ENCODE results near the gene CAPN11.

Gene CAPN11

DNA sequence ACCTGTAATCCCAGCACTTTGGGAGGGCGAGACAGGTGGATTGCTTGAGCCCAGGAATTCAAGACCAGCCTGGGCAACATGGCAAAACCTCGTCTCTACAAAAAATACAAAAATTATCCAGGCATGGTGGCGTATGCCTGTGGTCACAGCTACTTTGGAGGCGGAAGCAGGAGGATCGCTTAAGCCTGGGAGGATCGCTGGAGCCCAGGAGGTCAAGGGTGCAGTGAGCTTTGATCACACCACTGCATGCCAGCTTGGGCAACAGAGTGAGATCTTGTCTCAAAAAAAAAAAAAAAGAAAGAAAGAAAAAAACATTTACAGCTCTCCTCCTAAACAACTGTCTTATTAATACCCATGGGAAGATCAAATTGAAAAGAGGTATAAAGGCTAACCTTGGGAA, 49.3 kb downstream of the CAPN11 start:
- DNase-seq (ENCODE audit: low spot score): no peak

GRCh38 chr6:44211284-44211683, 52.7 kb downstream of the CAPN11 start:
- DNase-seq (ENCODE audit: low spot score): no peak

- DNase-seq (ENCODE audit: low spot score): no peak
Measured at GRCh38 chr6:44214307-44214706, 55.7 kb downstream of the CAPN11 start.

DNA sequence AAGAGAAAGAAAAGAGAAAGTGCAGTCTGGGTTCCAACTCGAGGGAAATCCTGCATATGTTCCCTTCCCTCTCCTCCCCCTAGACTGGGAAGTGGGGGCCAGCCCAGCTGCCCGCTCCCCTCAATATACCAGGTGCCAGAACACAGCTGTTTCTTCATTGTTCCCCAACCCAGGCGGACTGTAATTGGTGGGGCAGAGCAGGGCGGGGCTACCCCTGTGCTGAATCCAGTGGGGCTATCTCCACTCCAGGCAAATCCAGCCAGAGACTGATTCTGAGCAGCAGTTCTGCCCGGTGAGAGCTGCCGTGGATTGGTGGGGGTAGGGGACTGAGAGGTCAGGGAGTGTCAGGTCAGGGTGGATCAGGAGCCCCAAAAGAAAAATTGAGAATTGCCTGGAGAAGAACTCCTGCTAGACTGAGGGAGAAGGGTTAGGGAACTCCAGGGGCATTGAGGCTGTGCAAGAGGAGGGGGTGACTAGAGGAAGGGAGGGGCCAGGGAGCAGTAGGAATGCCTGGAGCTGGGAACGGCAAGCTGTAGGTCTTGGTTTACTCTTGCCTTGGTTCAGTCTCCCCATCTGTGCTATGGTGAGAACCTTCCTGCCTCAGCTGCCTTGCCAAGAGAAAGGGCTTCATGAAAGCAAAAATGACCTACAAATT, 58.2 kb downstream of the CAPN11 start, which contains the start of gene MYMX:
MYMX (plus strand) TSS at position 250 of the 655 bp plus-strand sequence. CDS start 546 bp downstream, outside the sequence.
- DNase-seq (ENCODE audit: low spot score): no peak

- peak; percentile 54 for DNase-seq (ENCODE audit: low spot score)
Measured at GRCh38 chr6:44217332-44218143, 58.9 kb downstream of the CAPN11 start.

DNA sequence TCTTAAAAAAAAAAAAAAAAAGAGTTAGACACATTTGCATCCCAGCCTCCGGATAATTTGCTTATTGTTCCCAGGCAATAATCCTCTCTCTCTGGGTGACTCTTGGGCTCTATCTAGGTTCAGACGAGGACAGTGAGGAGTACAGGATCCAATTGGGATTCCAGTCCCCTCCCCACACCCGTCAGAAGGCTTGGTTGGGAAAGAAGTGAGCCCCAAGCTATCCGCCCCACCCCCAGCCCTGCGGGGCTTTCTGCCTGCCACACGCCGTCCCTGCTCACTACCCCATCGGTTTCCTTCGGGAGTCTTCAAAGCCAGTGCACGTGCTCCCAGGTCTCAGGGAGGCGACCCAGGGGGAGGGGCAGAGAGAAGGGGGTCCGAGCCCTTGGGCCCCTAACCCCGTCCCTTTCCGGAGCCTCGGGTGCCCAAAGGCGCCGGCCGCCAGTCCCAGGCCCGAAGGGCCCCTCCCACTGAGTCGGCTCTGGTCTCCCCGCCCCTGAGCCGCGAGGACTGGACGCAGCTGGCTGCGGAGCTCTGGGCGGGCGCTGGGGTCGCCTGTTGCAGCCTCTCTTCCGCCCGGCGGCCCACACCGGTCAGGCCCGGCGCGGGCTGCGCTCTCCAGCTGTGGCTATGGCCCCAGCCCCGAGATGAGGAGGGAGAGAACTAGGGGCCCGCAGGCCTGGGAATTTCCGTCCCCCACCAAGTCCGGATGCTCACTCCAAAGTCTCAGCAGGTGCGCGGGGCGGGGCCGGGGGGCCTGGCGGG, 60.6 kb downstream of the CAPN11 start:
- peak; percentile 79 for DNase-seq (ENCODE audit: low spot score)

DNA sequence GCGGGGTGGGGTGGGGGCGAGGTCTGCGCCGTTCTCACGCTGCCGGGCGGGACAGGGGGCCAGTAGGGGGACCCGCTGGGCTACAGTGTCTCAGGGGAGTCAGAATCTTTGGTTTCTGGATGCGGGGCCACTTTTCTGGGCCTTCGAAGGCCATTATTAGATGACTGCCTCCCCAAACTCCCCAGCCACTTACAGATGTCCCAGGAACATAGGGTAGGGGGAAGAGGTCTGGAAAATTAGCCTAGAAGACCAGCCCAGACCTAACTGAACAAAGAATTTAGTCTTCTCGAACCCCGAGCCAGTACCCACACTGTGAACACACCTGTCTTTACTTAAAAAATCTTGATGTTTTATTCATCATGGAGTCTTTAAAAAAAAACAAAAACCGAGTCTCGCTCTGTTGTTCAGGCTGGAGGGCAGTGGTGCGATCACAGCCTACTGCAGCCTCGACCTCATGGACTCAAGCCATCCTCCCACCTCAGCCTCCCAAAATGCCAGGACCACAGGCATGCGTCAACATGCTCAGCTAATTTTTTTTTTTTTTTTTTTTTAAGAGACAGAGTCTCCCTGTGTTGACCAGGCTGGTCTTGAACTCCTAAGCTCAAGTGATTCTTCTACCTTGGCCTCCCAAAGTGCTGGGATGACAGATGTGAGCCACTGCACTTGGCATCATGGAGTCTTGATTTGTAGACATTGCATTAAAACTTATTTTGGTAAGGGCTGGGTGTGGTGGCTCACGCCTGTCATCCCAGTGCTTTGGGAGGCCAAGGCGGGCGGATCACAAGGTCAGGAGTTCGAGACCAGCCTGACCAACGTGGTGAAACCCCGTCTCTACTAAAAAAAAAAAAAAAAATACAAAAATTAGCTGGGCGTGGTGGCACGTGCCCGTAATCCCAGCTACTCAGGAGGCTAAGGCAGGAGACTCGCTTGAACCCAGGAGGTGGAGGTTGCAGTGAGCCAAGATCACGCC, 61.5 kb downstream of the CAPN11 start:
- DNase-seq (ENCODE audit: low spot score): no peak

DNA sequence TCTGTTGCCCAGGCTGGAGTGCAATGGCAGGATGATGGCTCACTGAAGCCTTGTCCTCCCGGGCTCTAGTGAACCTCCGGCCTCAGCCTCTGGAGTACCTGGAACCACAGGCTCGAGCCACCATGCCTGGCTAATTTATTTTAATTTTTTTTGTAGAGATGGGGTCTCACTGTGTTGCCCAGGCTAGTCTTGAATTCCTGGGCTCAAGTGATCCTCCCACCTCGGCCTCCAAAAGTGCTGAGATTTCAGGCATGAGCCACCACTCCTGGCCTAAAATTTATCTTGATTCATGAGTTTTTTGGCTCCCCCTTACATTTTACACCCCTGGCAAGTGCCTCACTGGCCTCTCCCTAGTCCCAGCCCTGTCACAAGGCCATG, 62.3 kb downstream of the CAPN11 start:
- no peak for DNase-seq (ENCODE audit: low spot score)

DNA sequence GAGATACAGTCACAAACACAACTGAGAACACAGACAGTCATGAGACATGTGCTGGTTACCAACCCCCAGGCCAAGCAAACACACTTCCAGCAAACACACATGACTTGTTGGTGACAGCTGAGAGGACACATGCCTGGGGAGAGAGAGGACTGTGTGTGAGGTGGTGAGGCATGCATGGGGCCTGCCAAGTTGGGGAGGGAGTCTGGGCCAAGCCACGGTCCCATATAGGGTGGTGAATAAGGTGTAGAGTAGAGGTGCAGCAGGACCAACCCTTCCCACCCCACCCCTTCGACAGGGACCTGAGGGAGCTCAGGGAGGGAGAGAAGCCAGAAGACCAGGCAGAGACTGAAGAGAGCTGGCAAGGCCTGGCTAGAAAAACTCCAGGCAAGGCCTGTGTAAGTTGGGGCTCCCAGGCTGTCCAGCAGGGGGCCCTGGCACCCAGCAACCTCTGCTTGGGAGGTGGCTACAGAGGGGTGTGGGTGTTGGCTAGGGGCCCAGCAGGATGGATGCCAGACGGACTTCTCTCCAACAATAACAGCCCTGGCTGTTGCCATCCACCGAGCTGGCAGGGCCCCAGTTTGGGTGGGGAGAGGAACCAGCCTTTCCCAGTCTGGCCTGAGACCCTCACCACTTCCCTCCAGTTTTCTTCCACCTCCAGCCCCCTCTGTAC, 62.8 kb downstream of the CAPN11 start:
- peak; percentile 81 for DNase-seq (ENCODE audit: low spot score)

GRCh38 chr6:44221961-44222335, 63.3 kb downstream of the CAPN11 start:
- DNase-seq (ENCODE audit: low spot score): no peak

- DNase-seq (ENCODE audit: low spot score): no peak
Measured at GRCh38 chr6:44222486-44223318, 64.1 kb downstream of the CAPN11 start.

DNA sequence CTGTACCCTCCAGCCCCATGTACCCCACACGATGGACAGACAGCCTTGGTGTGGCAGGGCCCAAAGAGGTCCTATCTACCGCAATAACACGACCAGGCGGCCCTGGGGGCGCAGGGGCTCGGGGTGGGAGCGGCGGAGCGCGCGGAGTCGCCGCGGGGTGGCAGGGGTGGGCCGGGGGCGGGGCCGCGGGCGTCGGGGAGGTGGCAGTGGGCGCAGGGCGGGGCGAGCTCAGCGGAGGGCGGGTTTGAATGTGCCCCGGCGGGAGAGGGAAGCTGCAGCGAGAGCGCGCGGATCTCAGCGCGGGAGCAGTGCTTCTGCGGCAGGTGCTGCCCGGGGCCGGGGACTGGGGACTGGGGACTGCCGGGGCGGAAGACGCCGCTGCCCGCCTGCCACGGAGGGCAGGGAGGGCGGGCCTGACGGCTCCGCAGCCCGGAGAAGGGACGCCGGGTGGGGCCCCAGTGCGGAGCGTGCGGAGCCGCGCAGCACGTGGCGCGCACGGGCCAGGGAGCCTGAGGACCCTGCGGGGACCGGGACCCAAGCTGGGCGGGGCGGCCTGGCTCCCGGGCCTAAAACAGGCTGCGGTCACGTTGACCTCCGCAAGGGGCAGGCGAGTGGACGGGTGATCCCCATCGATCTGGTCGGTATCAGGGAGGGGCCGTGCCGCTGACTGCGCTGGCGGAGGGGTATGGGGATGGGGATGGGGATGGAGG, 64.9 kb downstream of the CAPN11 start, which contains the start of gene SLC29A1:
SLC29A1 (plus strand) TSS at position 277 of the 710 bp plus-strand sequence. CDS start 3,719 bp downstream, outside the sequence.
- peak; percentile 85 for DNase-seq (ENCODE audit: low spot score)

GRCh38 chr6:44224029-44224964, 65.7 kb downstream of the CAPN11 start:
- peak; percentile 77 for DNase-seq (ENCODE audit: low spot score)

DNA sequence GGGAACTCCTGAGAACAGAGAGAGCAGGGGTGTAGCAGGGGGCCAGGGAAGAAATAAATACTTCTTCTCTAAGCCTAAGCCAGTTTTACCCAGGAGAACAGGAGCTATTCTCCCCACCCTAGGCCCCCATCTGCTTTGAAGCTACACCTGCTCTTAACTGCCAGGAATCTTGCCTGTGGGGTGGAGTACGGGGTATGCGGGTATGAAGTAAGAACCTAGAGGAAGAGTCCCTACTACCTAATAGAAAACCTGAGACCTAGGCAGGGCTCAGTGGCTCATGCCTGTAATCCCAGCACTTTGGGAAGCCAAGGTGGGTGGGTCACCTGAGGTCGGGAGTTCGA, 66.3 kb downstream of the CAPN11 start:
- DNase-seq (ENCODE audit: low spot score): no peak

DNA sequence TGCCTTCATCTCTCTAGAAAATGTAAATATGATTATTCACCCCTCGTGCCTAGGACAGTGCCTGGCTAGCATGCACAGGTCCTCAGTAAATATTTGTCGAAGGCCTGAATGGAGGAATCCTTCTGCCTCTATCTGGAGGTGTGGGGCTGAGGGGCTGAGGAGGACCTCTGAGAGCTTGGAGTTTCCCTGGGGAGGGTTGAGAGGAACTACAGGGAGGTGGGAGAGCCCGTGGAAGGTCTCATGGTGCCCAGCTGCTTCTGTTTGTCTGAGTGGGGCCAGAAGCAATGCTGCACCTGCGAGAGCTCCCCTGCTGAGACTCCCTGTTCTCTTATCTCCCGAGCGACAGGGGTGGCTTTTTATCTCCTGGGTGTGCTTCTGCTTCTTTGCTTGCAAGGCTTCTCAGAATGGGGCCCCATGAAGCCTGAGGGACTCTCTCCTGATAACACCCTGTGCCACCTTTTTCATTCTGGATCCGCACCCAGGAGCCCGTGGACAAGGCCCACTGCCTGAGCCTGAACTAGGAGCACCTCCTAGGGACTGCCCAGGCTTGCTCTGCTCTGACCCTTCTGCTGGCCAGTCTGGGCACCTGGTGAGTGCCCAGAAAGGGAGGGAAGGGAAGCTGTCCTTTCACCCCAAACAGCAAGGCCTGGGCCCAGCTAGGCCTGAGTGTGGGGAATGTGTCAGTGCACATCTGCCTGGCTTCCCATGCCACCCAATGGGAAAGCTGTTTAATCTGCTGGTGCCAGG, 67.1 kb downstream of the CAPN11 start:
- no peak for DNase-seq (ENCODE audit: low spot score)

DNA sequence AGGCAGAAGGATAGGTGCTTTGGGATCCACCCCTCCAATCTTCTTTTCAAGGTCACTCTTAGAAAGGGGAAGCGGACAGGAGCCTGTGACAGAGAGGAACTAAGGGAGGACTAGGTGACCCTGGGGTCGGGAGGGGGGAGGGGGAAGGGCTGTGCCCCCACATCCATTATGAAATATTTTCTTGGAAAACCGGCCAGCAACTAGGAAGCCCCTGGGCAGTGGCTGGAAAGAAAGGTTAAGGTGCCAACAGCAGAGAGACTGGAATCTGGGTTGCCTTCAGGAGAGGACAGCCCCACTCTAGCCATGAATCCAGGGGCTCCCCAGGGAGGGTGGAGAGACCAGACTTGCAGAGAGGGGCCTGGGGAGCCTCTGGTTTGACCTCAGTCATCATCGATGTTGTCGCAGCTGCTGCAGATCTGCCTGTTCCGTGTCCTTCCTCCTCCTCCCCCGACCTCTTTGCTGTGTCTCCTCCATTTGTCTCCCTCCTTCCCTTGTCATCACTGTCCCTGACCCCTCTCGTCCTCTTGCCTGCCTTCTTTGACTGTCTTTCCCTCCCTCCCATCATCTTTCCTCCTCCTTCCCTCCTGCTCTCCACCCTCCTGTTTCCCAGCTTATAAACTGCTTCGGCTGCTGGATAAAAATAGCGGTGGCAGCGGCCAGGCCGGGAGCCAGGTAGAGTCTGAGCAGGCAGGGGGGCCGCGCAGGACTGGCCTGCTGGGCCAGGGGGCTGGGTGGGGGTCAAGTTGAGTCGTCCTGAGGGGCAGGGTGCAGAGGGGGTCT, 67.9 kb downstream of the CAPN11 start:
- peak; percentile 67 for DNase-seq (ENCODE audit: low spot score)

Measured in SK-N-DZ (cell line).